Measurements from ENCODE around the gene FGFRL1.
"Not testable (repeated sequence)": the region's sequence is repeated elsewhere in the genome, so short reads cannot be mapped to it uniquely, and the experiment has no call there.

Gene FGFRL1

GRCh38 chr4:995311-996026 lies 16.0 kb upstream of the FGFRL1 start:
- no peak overlapping the region for H3K9ac ChIP-seq (ENCODE audit: low read depth, low read length)
- H3K9me3 ChIP-seq (ENCODE audit: control insufficient read depth, insufficient read depth, low read length), result no peaks in the 10 kb centered on the region
- H3K36me3 ChIP-seq (ENCODE audit: insufficient read depth, low read length), result no peaks in the 10 kb centered on the region
- H3K4me1 ChIP-seq (ENCODE audit: insufficient read depth, low read length), result no peaks in the 10 kb centered on the region; the same call in 1 of the 2 replicates

- no peaks in the 10 kb centered on the region; the same call in 1 of the 2 replicates for H3K4me1 ChIP-seq (ENCODE audit: insufficient read depth, low read length)
- no peaks in the 10 kb centered on the region for H3K36me3 ChIP-seq (ENCODE audit: insufficient read depth, low read length)
- no peak overlapping the region for H3K9ac ChIP-seq (ENCODE audit: low read depth, low read length)
Measured at GRCh38 chr4:996030-996996, 15.1 kb upstream of the FGFRL1 start.

GRCh38 chr4:996997-997374 lies 14.4 kb upstream of the FGFRL1 start:
- no peak overlapping the region for H3K9ac ChIP-seq (ENCODE audit: low read depth, low read length)
- no peaks in the 10 kb centered on the region for H3K36me3 ChIP-seq (ENCODE audit: insufficient read depth, low read length)
- no peaks in the 10 kb centered on the region; the same call in 1 of the 2 replicates for H3K4me1 ChIP-seq (ENCODE audit: insufficient read depth, low read length)
- H3K9me3 ChIP-seq (ENCODE audit: control insufficient read depth, insufficient read depth, low read length), result no peaks in the 10 kb centered on the region

More at GRCh38 chr4:996030-996996, 15.1 kb upstream of the FGFRL1 start:
- H3K9me3 ChIP-seq (ENCODE audit: control insufficient read depth, insufficient read depth, low read length), result no peaks in the 10 kb centered on the region

GRCh38 chr4:997375-998071 lies 13.9 kb upstream of the FGFRL1 start:
- H3K36me3 ChIP-seq (ENCODE audit: insufficient read depth, low read length), result no peaks in the 10 kb centered on the region
- no peaks in the 10 kb centered on the region; the same call in 1 of the 2 replicates for H3K4me1 ChIP-seq (ENCODE audit: insufficient read depth, low read length)
- H3K9ac ChIP-seq (ENCODE audit: low read depth, low read length), result peak overlapping the region; percentile 53; the same call in 1 of the 2 replicates

GRCh38 chr4:998096-998691 lies 13.2 kb upstream of the FGFRL1 start:
- no peaks in the 10 kb centered on the region for H3K9me3 ChIP-seq (ENCODE audit: control insufficient read depth, insufficient read depth, low read length)
- no peaks in the 10 kb centered on the region; the same call in 1 of the 2 replicates for H3K4me1 ChIP-seq (ENCODE audit: insufficient read depth, low read length)
- H3K9ac ChIP-seq (ENCODE audit: low read depth, low read length), result no peak overlapping the region
- H3K36me3 ChIP-seq (ENCODE audit: insufficient read depth, low read length), result no peaks in the 10 kb centered on the region

More at GRCh38 chr4:997375-998071, 13.9 kb upstream of the FGFRL1 start:
- no peaks in the 10 kb centered on the region for H3K9me3 ChIP-seq (ENCODE audit: control insufficient read depth, insufficient read depth, low read length)

- not testable (repeated sequence) for H3K36me3 ChIP-seq (ENCODE audit: insufficient read depth, low read length); H3K9me3 ChIP-seq (ENCODE audit: control insufficient read depth, insufficient read depth, low read length); H3K4me1 ChIP-seq (ENCODE audit: insufficient read depth, low read length); H3K9ac ChIP-seq (ENCODE audit: low read depth, low read length)
Measured at GRCh38 chr4:999240-999863, 12.1 kb upstream of the FGFRL1 start.

GRCh38 chr4:999882-1000425 lies 11.5 kb upstream of the FGFRL1 start:
- H3K9ac ChIP-seq (ENCODE audit: low read depth, low read length), result no peak overlapping the region
- H3K4me1 ChIP-seq (ENCODE audit: insufficient read depth, low read length), result no peaks in the 10 kb centered on the region; the same call in 1 of the 2 replicates
- no peaks in the 10 kb centered on the region for H3K36me3 ChIP-seq (ENCODE audit: insufficient read depth, low read length)
- H3K9me3 ChIP-seq (ENCODE audit: control insufficient read depth, insufficient read depth, low read length), result no peaks in the 10 kb centered on the region

GRCh38 chr4:1000686-1001260 lies 10.7 kb upstream of the FGFRL1 start:
- no peak overlapping the region for H3K9ac ChIP-seq (ENCODE audit: low read depth, low read length)

GRCh38 chr4:1001561-1002130 lies 9.8 kb upstream of the FGFRL1 start:
- no peaks in the 10 kb centered on the region; the same call in 1 of the 2 replicates for H3K4me1 ChIP-seq (ENCODE audit: insufficient read depth, low read length)
- H3K36me3 ChIP-seq (ENCODE audit: insufficient read depth, low read length), result no peaks in the 10 kb centered on the region
- H3K9me3 ChIP-seq (ENCODE audit: control insufficient read depth, insufficient read depth, low read length), result no peaks in the 10 kb centered on the region
- H3K9ac ChIP-seq (ENCODE audit: low read depth, low read length), result peak overlapping the region; percentile 31; the same call in 1 of the 2 replicates

More at GRCh38 chr4:1000686-1001260, 10.7 kb upstream of the FGFRL1 start:
- Histone ChIP-seq H3K9me3 (ENCODE audit: control insufficient read depth, insufficient read depth, low read length) (no peaks in the 10 kb centered on the region), H3K36me3 (ENCODE audit: insufficient read depth, low read length) (no peaks in the 10 kb centered on the region), H3K4me1 (ENCODE audit: insufficient read depth, low read length) (no peaks in the 10 kb centered on the region; the same call in 1 of the 2 replicates)

- Histone ChIP-seq H3K36me3 (ENCODE audit: insufficient read depth, low read length) (no peaks in the 10 kb centered on the region), H3K9ac (ENCODE audit: low read depth, low read length) (peak overlapping the region; percentile 31), H3K9me3 (ENCODE audit: control insufficient read depth, insufficient read depth, low read length) (no peaks in the 10 kb centered on the region), H3K4me1 (ENCODE audit: insufficient read depth, low read length) (no peaks in the 10 kb centered on the region; the same call in 1 of the 2 replicates)
Measured at GRCh38 chr4:1002131-1002630, 9.2 kb upstream of the FGFRL1 start.

GRCh38 chr4:1002631-1003251 lies 8.7 kb upstream of the FGFRL1 start:
- Histone ChIP-seq H3K9me3 (ENCODE audit: control insufficient read depth, insufficient read depth, low read length) (no peaks in the 10 kb centered on the region), H3K36me3 (ENCODE audit: insufficient read depth, low read length) (no peaks in the 10 kb centered on the region), H3K4me1 (ENCODE audit: insufficient read depth, low read length) (no peaks in the 10 kb centered on the region; the same call in 1 of the 2 replicates), H3K9ac (ENCODE audit: low read depth, low read length) (peak overlapping the region; percentile 44)
